Measurements from ENCODE around the gene PRR18.

DNA sequence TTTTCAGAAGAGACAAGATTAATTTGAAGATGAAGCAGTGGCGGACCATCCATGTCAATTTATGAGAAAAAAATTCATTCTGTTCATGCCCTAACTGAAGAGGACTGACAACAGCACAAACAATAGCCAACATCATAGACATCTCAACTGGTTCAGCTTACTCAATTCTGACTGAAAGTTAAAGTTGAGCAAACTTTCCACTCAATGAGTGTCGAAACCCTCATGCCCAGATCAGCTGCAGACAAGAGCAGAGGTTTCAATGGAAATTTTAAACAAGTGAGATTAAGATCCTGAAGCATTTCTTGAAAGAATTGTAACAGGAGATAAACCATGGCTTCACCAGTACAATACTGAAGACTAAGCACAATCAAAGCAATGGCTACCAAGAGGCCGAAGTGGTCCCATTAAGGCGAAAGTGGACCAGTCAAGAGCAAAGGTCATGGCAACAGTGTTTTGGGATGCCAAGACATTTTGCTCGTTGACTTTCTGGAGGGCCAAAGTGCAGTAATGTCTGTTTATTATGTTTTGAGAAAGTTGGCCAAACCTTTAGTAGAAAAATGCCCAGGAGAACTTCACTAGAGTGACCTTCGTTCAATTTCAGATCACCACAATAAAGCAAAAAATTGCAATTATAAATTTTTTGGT, 40.2 kb upstream of the PRR18 start:
- TF ChIP-seq POLR2A (IDR thresholded peaks at IDR 0.05; ENCODE audit: low read length) (no peak), GATA1 (IDR thresholded peaks at IDR 0.05; ENCODE audit: low read depth, low read length) (no peak)
